Effector memory CD8-positive, alpha-beta T cell (primary cell): ENCODE measurements around the gene MED8.

Source experiments
- ATAC-seq: fragments of 150-1000 bp; cut with Tn5 transposase; replicated peaks from 2 replicates; pipeline ENCODE4 v1.10.0; 2021; ENCODE audit warnings: mild to moderate bottlenecking, moderate library complexity
- DNase-seq, 3 experiments: peaks; one replicate each; pipeline ENCODE4 v3.0.0; 2021
- H3K27ac Mint-ChIP-seq, 2 donors: one replicate each; pipeline ENCODE4 v1.8.0; 2022; ENCODE audit warnings: mild to moderate bottlenecking in 2 of 2, mixed read lengths in 2 of 2, moderate library complexity in 2 of 2
- H3K27me3 Mint-ChIP-seq, 2 donors: one replicate each; pipeline ENCODE4 v1.8.0; 2022; ENCODE audit warnings: mixed read lengths in 2 of 2
- H3K36me3 Mint-ChIP-seq: one replicate; pipeline ENCODE4 v1.8.0; 2022; ENCODE audit warnings: mild to moderate bottlenecking, moderate library complexity, mixed read lengths; ENCODE audit not compliant: insufficient read depth
- H3K4me1 Mint-ChIP-seq, 2 donors: one replicate each; pipeline ENCODE4 v1.8.0; 2022; ENCODE audit warnings: low read depth in 2 of 2, mixed read lengths in 2 of 2
- H3K4me3 Mint-ChIP-seq, 2 donors: one replicate each; pipeline ENCODE4 v1.8.0; 2022; ENCODE audit warnings: mild to moderate bottlenecking in 2 of 2, mixed read lengths in 2 of 2, moderate library complexity in 2 of 2
- H3K9me3 Mint-ChIP-seq, 2 donors: one replicate each; pipeline ENCODE4 v1.8.0; 2022; ENCODE audit warnings: mixed read lengths in 2 of 2

Gene MED8

GRCh38 chr1:43340559-43340958, 49.0 kb downstream of the MED8 start:
- Mint-ChIP-seq H3K4me1 (no peaks in the 10 kb centered on the region), H3K27me3 (no peaks in the 10 kb centered on the region), H3K27ac (no peak overlapping the region), H3K4me3 (no peak overlapping the region), H3K9me3 (no peaks in the 10 kb centered on the region), H3K36me3 (no peaks in the 10 kb centered on the region)
- no peak for DNase-seq
- no peak for ATAC-seq

- H3K36me3 Mint-ChIP-seq = no peaks in the 10 kb centered on the region
- ATAC-seq (no peak), DNase-seq (no peak)
- no peaks in the 10 kb centered on the region for H3K4me1 Mint-ChIP-seq
- H3K27me3 Mint-ChIP-seq = no peaks in the 10 kb centered on the region
- no peak overlapping the region for H3K27ac Mint-ChIP-seq
- no peak overlapping the region for H3K4me3 Mint-ChIP-seq
- no peaks in the 10 kb centered on the region for H3K9me3 Mint-ChIP-seq
Measured at GRCh38 chr1:43339584-43340232, 49.9 kb downstream of the MED8 start.

GRCh38 chr1:43338001-43338400, 51.6 kb downstream of the MED8 start:
- Mint-ChIP-seq H3K4me3 (no peak overlapping the region), H3K36me3 (no peaks in the 10 kb centered on the region), H3K27me3 (no peaks in the 10 kb centered on the region), H3K27ac (no peak overlapping the region), H3K9me3 (no peaks in the 10 kb centered on the region), H3K4me1 (no peaks in the 10 kb centered on the region)
- no peak for DNase-seq
- no peak for ATAC-seq

- Mint-ChIP-seq H3K4me1 (no peaks in the 10 kb centered on the region), H3K4me3 (no peak within 1 kb of the TSS), H3K9me3 (no peaks in the 10 kb centered on the region), H3K27ac (no peak within 1 kb of the TSS), H3K27me3 (no peaks in the 10 kb centered on the region), H3K36me3 (no peaks in the 10 kb centered on the region)
- DNase-seq = no peak
- ATAC-seq = no peak
Measured at GRCh38 chr1:43337588-43337987, 52.0 kb downstream of the MED8 start, which contains the start of gene MPL. Gene MPL (plus strand): TSS chr1:43337818. CDS start chr1:43337849, 31 bp downstream.

- no peaks in the 10 kb centered on the region for H3K36me3 Mint-ChIP-seq
- H3K27ac Mint-ChIP-seq = no peak overlapping the region
- no peaks in the 10 kb centered on the region for H3K4me1 Mint-ChIP-seq
- H3K4me3 Mint-ChIP-seq = no peak overlapping the region
- no peaks in the 10 kb centered on the region for H3K9me3 Mint-ChIP-seq
- H3K27me3 Mint-ChIP-seq = no peaks in the 10 kb centered on the region
- ATAC-seq = no peak
- no peak for DNase-seq
Measured at GRCh38 chr1:43334453-43335205, 55.0 kb downstream of the MED8 start.
